ENCODE measurements around the gene GIT2. TPM values are rescaled to one million over a fixed set of nuclear protein-coding genes. Genes with fewer than 3 reads are reported as not detected.

GIT2 gene
- total and polyA plus RNA-seq, 2 donors (not counting 1 experiment from before 2014, with no cell fraction given), result 75.2 to 163 TPM

DNA sequence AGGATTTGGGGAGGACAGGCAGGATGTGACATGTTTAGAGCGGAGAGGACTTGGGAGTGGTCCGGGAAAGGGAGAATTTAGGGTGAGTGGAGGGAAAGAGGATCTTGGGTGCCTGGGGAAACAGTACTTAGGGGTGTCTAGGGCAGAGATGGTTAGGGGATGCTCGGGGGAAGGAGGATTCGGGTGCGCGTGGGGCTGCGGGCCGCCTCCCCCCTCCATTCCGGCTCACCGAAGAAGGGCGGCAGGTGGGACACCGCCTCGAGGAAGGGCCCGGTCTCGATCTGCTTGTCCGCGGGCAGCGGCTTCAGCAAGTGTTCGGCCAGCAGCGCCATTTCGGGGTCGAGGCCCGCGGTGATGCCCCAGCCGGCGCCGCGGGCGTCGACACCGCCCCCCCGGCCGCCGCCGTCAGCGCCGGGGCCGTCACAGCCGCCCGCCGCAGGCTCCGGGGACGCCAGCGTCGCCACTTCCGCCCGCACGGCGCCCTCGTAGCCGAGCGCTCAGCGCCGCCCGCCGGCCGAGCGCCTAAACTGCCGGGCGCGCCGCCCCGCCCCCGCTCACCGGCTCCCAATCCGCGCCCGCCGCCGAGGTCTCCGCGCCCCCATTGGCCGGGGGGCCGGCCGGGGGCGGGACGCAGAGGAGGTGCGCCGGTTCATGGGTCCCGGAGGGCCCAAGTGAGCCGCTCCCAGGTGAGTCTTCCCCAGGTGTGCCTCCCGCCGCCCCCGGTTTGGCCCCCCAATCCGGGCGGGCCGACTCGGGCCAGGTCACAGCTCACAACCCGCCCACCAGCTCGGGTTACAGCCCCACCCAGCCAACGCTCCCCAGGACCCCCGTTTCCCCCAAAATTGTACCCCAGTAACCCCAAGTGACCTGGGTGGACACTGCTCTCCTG is 115.9 kb downstream of the GIT2 start, which contains the start of gene GLTP:
TSS of gene GLTP (minus strand) at position 499 of the 889 bp plus-strand sequence. CDS start at position 332, 167 bp downstream.
- ATAC-seq (ENCODE audit: low read depth) (peak; percentile 98), DNase-seq (peak; percentile 95)
- H3K4me2 ChIP-seq (replicated peaks; ENCODE audit: low read depth, low read length, poor library complexity, severe bottlenecking), result peak within 1 kb of the TSS; percentile 95
- H3K27me3 ChIP-seq (replicated peaks in 1 of 4; ENCODE audit: control extremely low read depth in 1 of 4, control insufficient read depth in 3 of 4, insufficient read depth in 4 of 4, low read length in 3 of 4), result no peaks in the 10 kb centered on the region
- Mint-ChIP-seq H3K4me3 (peak within 1 kb of the TSS; percentile 83), H3K9me3 (ENCODE audit: insufficient read depth) (no peaks in the 10 kb centered on the region), H3K27me3 (no peaks in the 10 kb centered on the region), H3K27ac (peak within 1 kb of the TSS; percentile 84), H3K4me1 (peaks cover 54% of the 10 kb centered on the region)
- H3K27ac ChIP-seq (ENCODE audit: low read length in 2 of 2), result peak within 1 kb of the TSS; percentile 77 to 94
- H2AFZ ChIP-seq (ENCODE audit: insufficient read depth, low read depth, low read length, poor library complexity, severe bottlenecking), result peak within 1 kb of the TSS; percentile 92
- CTCF ChIA-PET, result interaction anchor here (0.9 to 2.4 kb wide), 5 partner anchors 10 to 75 kb away, joined by 3 to 12 read pairs (median 9); no protein-coding TSS in a partner anchor
- H3K4me1 ChIP-seq (ENCODE audit: control insufficient read depth in 2 of 2, insufficient read depth in 2 of 2, low read length in 2 of 2), result peaks cover 36 to 43% of the 10 kb centered on the region in 2 donors
- intact Hi-C loops (cut with micrococcal nuclease), result loop anchor here (1.0 to 10.0 kb wide), 9 partner anchors 21 to 362 kb away; partner anchors contain the start of genes ANKRD13A, C12orf76, FAM222A and GIT2
- whole genome bisulfite sequencing (ENCODE audit: insufficient coverage), result 0% methylated on average over 92 of the region's 92 CpGs
- POLR2A ChIA-PET, result no interaction called here
- H3K4me3 ChIP-seq (ENCODE audit: control extremely low read depth in 1 of 5, extremely low read depth in 1 of 5, insufficient read depth in 1 of 5, low read depth in 2 of 5, low read length in 4 of 5), result peak within 1 kb of the TSS; percentile 73 to 91 (median 80)
- H3K9ac ChIP-seq (ENCODE audit: low read length), result peak within 1 kb of the TSS; percentile 99
- TF ChIP-seq EZH2 (IDR thresholded peaks at IDR 0.05; ENCODE audit: borderline replicate concordance, insufficient read depth, low read depth, low read length, poor library complexity, severe bottlenecking), result no peak
- TF ChIP-seq, protein P1, sequence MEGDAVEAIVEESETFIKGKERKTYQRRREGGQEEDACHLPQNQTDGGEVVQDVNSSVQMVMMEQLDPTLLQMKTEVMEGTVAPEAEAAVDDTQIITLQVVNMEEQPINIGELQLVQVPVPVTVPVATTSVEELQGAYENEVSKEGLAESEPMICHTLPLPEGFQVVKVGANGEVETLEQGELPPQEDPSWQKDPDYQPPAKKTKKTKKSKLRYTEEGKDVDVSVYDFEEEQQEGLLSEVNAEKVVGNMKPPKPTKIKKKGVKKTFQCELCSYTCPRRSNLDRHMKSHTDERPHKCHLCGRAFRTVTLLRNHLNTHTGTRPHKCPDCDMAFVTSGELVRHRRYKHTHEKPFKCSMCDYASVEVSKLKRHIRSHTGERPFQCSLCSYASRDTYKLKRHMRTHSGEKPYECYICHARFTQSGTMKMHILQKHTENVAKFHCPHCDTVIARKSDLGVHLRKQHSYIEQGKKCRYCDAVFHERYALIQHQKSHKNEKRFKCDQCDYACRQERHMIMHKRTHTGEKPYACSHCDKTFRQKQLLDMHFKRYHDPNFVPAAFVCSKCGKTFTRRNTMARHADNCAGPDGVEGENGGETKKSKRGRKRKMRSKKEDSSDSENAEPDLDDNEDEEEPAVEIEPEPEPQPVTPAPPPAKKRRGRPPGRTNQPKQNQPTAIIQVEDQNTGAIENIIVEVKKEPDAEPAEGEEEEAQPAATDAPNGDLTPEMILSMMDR (IDR thresholded peaks at IDR 0.05), result peak; percentile 55
- peaks cover 16% of the 10 kb centered on the region for H4K20me1 ChIP-seq (ENCODE audit: control insufficient read depth, insufficient read depth, low read length, poor library complexity, severe bottlenecking)
- no peaks in the 10 kb centered on the region for H3K36me3 ChIP-seq (replicated peaks in 1 of 2; ENCODE audit: control extremely low read depth in 1 of 2, control insufficient read depth in 1 of 2, extremely low read depth in 1 of 2, insufficient read depth in 2 of 2, low read length in 1 of 2)
- H3K79me2 ChIP-seq (ENCODE audit: control insufficient read depth, insufficient read depth, low read length), result peaks cover 48% of the 10 kb centered on the region
- H3K9me3 ChIP-seq (ENCODE audit: control extremely low read depth in 1 of 3, control insufficient read depth in 2 of 3, insufficient read depth in 1 of 3, low read length in 2 of 3), result no peaks in the 10 kb centered on the region

Other genes with a start within 250 kb of the GIT2 start
- gene TRPV4, start 163.0 kb downstream of the GIT2 start, total RNA-seq, result not detected in 2 replicates
- gene TRPV4, start 163.0 kb downstream of the GIT2 start, polyA plus RNA-seq, result 0.06 TPM in 1 of 2 replicates, not detected in the other
- gene GLTP, start 115.8 kb downstream of the GIT2 start, total RNA-seq, result 21.9 and 24.9 TPM in 2 replicates
- 18.7 and 28.5 TPM in 2 replicates for gene GLTP, start 115.8 kb downstream of the GIT2 start, polyA plus RNA-seq
- gene TCHP, start 96.1 kb downstream of the GIT2 start, total RNA-seq, result 29.4 and 35.8 TPM in 2 replicates
- 13.4 and 16.4 TPM in 2 replicates for gene TCHP, start 96.1 kb downstream of the GIT2 start, polyA plus RNA-seq
- gene ANKRD13A, start 3.1 kb upstream of the GIT2 start, total RNA-seq, result 185 and 196 TPM in 2 replicates
- gene ANKRD13A, start 3.1 kb upstream of the GIT2 start, polyA plus RNA-seq, result 129 and 150 TPM in 2 replicates
- gene C12orf76, start 52.2 kb upstream of the GIT2 start, total RNA-seq, result 26.2 and 28.5 TPM in 2 replicates
- gene C12orf76, start 52.2 kb upstream of the GIT2 start, polyA plus RNA-seq, result 16.6 and 21.5 TPM in 2 replicates
- 6.0 and 6.8 TPM in 2 replicates for gene IFT81, start 128.0 kb upstream of the GIT2 start, total RNA-seq
- 0.43 and 0.95 TPM in 2 replicates for gene IFT81, start 128.0 kb upstream of the GIT2 start, polyA plus RNA-seq

Measured in B cell (primary cell).